Measurements from ENCODE around the gene VEZT. TPM values are rescaled to one million over a fixed set of nuclear protein-coding genes. Genes with fewer than 3 reads are reported as not detected.
A peak's percentile ranks its signal among the peaks of the same experiment; 100 is the strongest.

VEZT gene
- total and polyA plus RNA-seq, 7 donors = 19.9 to 114 (median 82.8) TPM

DNA sequence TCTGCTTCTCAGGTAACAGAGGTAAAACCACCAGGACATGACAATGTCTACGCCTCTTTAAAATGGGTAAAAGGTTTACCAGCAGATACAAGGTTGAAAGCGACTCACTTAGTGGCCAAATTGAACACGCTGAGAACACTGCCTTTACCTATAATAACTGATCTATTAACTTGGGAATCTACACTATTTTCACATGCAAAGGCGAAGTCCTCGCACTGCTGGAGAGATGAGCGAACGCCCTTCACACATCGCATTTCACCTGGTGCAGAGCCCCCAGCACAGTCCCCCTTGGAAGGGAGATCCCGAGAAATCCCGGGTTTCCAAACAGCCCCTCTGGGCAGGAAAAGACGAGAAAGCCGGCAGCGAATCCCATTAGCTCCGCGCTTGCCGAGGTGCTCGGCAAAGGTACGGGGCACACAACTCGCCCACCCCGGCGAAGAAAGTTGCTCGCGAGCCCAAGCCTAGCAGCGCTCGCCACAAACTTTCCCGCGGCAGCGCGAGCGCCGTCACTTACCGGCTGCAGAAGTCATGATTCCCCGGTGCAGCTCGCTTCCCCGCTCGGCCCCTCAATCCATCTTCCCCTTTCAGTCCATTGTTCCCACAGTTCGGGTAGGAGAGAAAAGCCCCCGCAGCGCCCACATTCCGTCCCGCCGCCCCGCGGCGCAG is 763 bp upstream of the VEZT start:
- H3K9me3 ChIP-seq = no peaks in the 10 kb centered on the region
- peaks cover 0 to 76% (median 38%) of the 10 kb centered on the region in 4 donors for H3K4me1 ChIP-seq
- TF ChIP-seq POLR2A (IDR thresholded peaks at IDR 0.05) (peak in 1 of 2 donors; percentile 63), POLR2AphosphoS5 (IDR thresholded peaks at IDR 0.05) (peak in 1 of 4 donors; percentile 64), EP300 (IDR thresholded peaks at IDR 0.05) (no peak)
- TF ChIP-seq, protein P1, sequence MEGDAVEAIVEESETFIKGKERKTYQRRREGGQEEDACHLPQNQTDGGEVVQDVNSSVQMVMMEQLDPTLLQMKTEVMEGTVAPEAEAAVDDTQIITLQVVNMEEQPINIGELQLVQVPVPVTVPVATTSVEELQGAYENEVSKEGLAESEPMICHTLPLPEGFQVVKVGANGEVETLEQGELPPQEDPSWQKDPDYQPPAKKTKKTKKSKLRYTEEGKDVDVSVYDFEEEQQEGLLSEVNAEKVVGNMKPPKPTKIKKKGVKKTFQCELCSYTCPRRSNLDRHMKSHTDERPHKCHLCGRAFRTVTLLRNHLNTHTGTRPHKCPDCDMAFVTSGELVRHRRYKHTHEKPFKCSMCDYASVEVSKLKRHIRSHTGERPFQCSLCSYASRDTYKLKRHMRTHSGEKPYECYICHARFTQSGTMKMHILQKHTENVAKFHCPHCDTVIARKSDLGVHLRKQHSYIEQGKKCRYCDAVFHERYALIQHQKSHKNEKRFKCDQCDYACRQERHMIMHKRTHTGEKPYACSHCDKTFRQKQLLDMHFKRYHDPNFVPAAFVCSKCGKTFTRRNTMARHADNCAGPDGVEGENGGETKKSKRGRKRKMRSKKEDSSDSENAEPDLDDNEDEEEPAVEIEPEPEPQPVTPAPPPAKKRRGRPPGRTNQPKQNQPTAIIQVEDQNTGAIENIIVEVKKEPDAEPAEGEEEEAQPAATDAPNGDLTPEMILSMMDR (IDR thresholded peaks at IDR 0.05) = no peak
- no peaks in the 10 kb centered on the region for H3K27me3 ChIP-seq
- H3K27ac ChIP-seq = peak overlapping the region; percentile 92 to 97 (median 96)
- H3K36me3 ChIP-seq = no peaks in the 10 kb centered on the region
- H3K4me3 ChIP-seq = peak overlapping the region; percentile 66 to 79 (median 75)
- no peak for DNase-seq
- intact Hi-C loops (cut with DNase I) = loop anchor here (1.0 to 10.0 kb wide), 5 partner anchors 45 to 1018 kb away; no protein-coding TSS in a partner anchor
- 1% methylated on average over 45 of the region's 45 CpGs for WGBS, 2 donors

DNA sequence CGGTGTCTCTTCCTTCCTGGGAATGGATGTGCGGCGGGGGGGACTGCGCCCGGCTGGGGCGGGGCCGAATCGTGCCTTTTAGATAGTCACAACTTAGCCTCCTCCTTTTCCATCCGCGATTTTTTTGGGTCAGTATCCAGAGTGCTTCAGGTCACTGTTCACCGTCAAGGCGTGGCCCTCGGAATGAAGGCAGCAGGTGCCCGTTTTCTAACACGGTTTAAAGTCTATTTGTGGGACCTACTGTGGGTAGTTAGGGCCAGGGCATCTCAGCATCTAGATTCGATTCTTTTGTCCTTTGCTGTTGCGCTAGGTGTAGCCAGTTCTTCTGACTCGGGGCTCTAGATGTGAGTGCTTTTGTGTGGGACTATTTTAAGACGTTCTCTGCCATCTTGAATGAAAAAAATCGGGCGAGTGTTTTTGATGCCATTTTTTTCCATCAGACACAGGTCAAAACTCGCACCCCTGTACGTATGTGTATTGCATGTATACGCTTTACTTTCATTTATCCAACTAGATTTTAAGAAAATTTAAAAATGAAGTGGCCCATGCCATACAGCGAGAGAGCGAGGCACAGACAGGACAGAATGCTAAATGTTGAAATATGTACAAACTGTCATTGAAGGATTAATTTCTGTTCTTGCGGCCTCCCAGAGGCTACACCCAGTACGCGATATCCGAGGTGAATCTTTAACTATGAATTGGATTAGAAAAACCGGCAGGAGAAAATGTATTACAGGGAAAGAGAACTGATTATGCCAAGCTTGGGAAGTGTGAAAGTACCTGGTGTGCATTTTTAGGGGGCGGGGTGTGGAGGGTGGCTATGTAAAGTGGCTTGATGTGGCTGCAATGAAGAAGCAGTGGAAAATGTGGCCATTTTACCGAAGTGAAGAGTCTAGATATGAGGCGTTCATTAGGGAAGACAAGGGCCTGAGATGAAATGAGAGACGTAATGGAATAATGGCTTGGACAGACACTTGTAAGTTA is 835 bp downstream of the VEZT start:
- peak; percentile 92 for DNase-seq
- Histone ChIP-seq H3K9me3 (no peaks in the 10 kb centered on the region), H3K36me3 (no peaks in the 10 kb centered on the region), H3K27ac (peak overlapping the region; percentile 92 to 97 (median 96)), H3K27me3 (no peaks in the 10 kb centered on the region), H3K4me1 (peaks cover 0 to 68% (median 42%) of the 10 kb centered on the region in 4 donors), H3K4me3 (peak overlapping the region; percentile 66 to 79 (median 75))
- TF ChIP-seq POLR2AphosphoS5 (IDR thresholded peaks at IDR 0.05) = peak in 1 of 4 donors; percentile 61
- TF ChIP-seq, protein P1 (IDR thresholded peaks at IDR 0.05) = no peak
- 1% methylated on average over 35 of the region's 35 CpGs for WGBS, 2 donors
- intact Hi-C loops (cut with DNase I) = loop anchor here (5.0 to 10.0 kb wide), 4 partner anchors 46 to 1016 kb away; no protein-coding TSS in a partner anchor

DNA sequence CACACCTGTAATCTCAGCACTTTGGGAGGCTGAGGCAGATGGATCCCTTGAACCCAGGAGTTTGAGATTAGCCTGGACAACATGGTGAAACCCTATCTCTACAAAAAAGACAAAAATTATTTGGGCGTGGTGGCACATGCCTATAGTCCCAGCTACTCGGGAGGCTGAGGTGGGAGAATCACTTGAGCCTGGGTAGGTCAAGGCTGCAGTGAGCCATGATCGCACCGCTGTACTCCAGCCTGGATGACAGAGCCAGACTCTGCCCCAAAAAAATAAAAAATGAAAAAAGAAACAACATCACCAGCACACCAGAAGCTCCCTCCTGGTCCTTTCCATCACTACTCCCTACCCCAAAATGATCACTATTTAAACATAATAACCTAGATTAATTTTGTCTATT is 2.6 kb downstream of the VEZT start:
- Histone ChIP-seq H3K36me3 (peaks cover 0 to 9% (median 2%) of the 10 kb centered on the region in 4 donors), H3K27me3 (no peaks in the 10 kb centered on the region), H3K9me3 (no peaks in the 10 kb centered on the region), H3K4me3 (no peak overlapping the region), H3K27ac (peak overlapping the region; percentile 28 to 97 (median 94)), H3K4me1 (peaks cover 0 to 61% (median 43%) of the 10 kb centered on the region in 4 donors)
- TF ChIP-seq, protein P1 (IDR thresholded peaks at IDR 0.05) = no peak
- TF ChIP-seq POLR2A (IDR thresholded peaks at IDR 0.05) (no peak), EP300 (IDR thresholded peaks at IDR 0.05) (no peak), POLR2AphosphoS5 (IDR thresholded peaks at IDR 0.05) (no peak)
- WGBS, 2 donors = 79 to 92% methylated on average over 4 of the region's 4 CpGs
- intact Hi-C loops (cut with DNase I) = no loop called here
- no peak for DNase-seq

DNA sequence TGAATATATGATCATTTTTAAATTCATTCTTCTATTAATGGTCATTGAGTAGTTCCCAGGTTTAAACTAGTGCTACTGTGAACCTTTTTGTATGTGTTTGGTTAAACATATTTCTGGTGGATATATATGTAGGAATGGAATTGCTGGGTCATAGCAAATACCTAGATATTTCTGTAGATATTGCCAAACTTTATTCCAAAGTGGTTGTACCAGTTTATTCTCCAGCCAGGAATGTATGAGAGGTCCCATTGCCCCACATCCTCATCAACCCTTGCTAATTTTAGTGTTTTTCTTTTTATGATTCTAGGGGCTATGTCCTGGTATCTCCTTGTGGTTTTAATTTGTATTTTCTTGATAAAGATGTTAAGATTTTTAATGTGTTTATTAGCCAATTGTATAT is 3.1 kb downstream of the VEZT start:
- H3K27ac ChIP-seq = peak overlapping the region in 3 of 4 donors; percentile 1 to 97 (median 42)
- TF ChIP-seq EP300 (IDR thresholded peaks at IDR 0.05) (no peak), POLR2AphosphoS5 (IDR thresholded peaks at IDR 0.05) (no peak), POLR2A (IDR thresholded peaks at IDR 0.05) (no peak)
- TF ChIP-seq, protein P1 (IDR thresholded peaks at IDR 0.05) = no peak
- H3K9me3 ChIP-seq = no peaks in the 10 kb centered on the region
- H3K4me1 ChIP-seq = peaks cover 0 to 56% (median 39%) of the 10 kb centered on the region in 4 donors
- no peak for DNase-seq
- H3K36me3 ChIP-seq = peaks cover 0 to 11% (median 2%) of the 10 kb centered on the region in 4 donors
- intact Hi-C loops (cut with DNase I) = no loop called here
- H3K27me3 ChIP-seq = no peaks in the 10 kb centered on the region
- H3K4me3 ChIP-seq = no peak overlapping the region
